Muscle of leg (tissue), 11 donors: ENCODE results near the gene PLEKHA8. TPM values are rescaled to one million over a fixed set of nuclear protein-coding genes. Genes with fewer than 3 reads are reported as not detected.

Experiments used
- DNase-seq: peaks from one replicate; pipeline ENCODE4 v3.0.0; 2013
- H3K27ac ChIP-seq: one replicate; pipeline ENCODE4 v1.5.1; 2013; ENCODE audit warnings: mild to moderate bottlenecking, low read length, control low read depth
- H3K27me3 ChIP-seq: one replicate; pipeline ENCODE4 v1.6.1; 2013; ENCODE audit warnings: low read length; ENCODE audit not compliant: control insufficient read depth, insufficient read depth
- H3K36me3 ChIP-seq: one replicate; pipeline ENCODE4 v1.6.1; 2013; ENCODE audit warnings: low read length; ENCODE audit not compliant: control insufficient read depth, insufficient read depth
- H3K4me1 ChIP-seq: one replicate; pipeline ENCODE4 v1.6.1; 2013; ENCODE audit warnings: low read length; ENCODE audit not compliant: control insufficient read depth, insufficient read depth
- H3K4me3 ChIP-seq: one replicate; pipeline ENCODE4 v1.5.1; 2013; ENCODE audit warnings: low read length, control low read depth
- H3K9me3 ChIP-seq: replicated peaks from 2 replicates; pipeline ENCODE4 v1.6.1; 2013; ENCODE audit warnings: low read depth, low read length; ENCODE audit not compliant: control insufficient read depth
- WGBS: methylation state at CpG from one replicate; pipeline ENCODE4 v1.1.5; 2013; ENCODE audit warnings: missing lambda C conversion rate; ENCODE audit not compliant: insufficient coverage; 5-methylcytosine and 5-hydroxymethylcytosine counted together
- polyA plus RNA-seq, 8 donors: library from polyadenylated mRNA; unstranded; fragments of 120-200 nt; gene quantifications; one replicate each; pipeline versions ENCODE4 v1.2.1 to v1.2.3, GENCODE V29; 2013; ENCODE audit warnings: inconsistent platforms in 1 of 8, low replicate concordance in 1 of 8; ENCODE audit not compliant: insufficient read length in 8 of 8, insufficient read depth in 1 of 8
- total RNA-seq: library from RNA; stranded (reverse); fragments of 120-200 nt; gene quantifications from one replicate; pipeline ENCODE4 v1.2.4, GENCODE V29; 2013

PLEKHA8 gene
- total and polyA plus RNA-seq, 9 donors, result 7.7 to 13.3 (median 11.2) TPM

- 100% methylated on average over 3 of the region's 9 CpGs for WGBS
- no peak for DNase-seq
These were observed 143.7 kb downstream of the PLEKHA8 start for GRCh38 chr7:30171766-30172447.

GRCh38 chr7:30172451-30172850 is 144.2 kb downstream of the PLEKHA8 start:
- no peak for DNase-seq
- Histone ChIP-seq H3K9me3 (no peaks in the 10 kb centered on the region), H3K27ac (peak overlapping the region; percentile 85), H3K27me3 (no peaks in the 10 kb centered on the region), H3K4me1 (peaks cover 72% of the 10 kb centered on the region), H3K36me3 (no peaks in the 10 kb centered on the region), H3K4me3 (no peak overlapping the region)
- 78% methylated on average over 2 of the region's 3 CpGs for WGBS

More at GRCh38 chr7:30171766-30172447, 143.7 kb downstream of the PLEKHA8 start:
- H3K4me1 ChIP-seq, result peaks cover 67% of the 10 kb centered on the region
- H3K4me3 ChIP-seq, result no peak overlapping the region
- no peaks in the 10 kb centered on the region for H3K36me3 ChIP-seq
- no peaks in the 10 kb centered on the region for H3K27me3 ChIP-seq
- peak overlapping the region; percentile 85 for H3K27ac ChIP-seq
- no peaks in the 10 kb centered on the region for H3K9me3 ChIP-seq

DNA sequence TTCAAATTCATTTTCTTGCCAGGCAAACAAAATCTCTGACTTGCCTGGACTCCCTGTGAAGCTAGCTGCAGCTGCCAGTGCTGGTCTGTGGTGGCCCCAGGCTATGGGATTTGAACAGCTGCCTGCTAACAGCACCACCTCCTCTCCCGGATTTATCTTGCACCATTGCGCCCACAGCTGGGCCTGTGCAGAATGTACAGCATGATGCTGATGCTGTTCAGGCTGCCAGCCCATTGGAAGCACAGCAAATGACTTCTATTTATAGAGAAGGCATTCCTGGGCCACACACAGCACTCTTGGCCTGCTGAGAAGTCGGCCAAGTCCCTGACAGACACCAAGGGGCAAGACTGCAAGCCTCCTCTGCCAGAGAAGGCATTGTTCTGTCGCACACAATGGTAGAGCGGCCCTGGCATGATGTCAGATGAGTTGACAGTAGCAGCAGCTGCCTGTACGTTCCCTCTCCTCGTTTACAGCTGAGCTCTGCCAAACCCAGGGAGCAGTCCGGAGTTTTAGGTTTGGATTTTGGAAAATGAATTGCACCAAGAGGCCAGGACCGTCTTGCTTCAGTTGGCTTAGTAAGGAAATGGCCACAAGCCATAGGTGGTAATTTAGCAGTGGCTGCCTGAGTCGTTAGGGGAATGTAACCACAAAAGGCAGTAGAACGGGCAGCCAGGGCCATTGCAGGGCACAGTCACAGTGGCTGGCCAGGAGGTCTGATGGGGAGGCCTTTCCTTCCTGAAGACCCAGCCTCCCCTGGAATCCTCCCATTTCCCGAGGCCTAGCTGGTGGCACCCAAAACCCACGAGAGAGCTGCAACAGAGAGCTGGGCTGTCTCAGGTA is 145.1 kb downstream of the PLEKHA8 start:
- peak; percentile 93 for DNase-seq
- Histone ChIP-seq H3K4me3 (no peak overlapping the region), H3K4me1 (peaks cover 71% of the 10 kb centered on the region), H3K9me3 (no peaks in the 10 kb centered on the region), H3K27me3 (no peaks in the 10 kb centered on the region), H3K36me3 (no peaks in the 10 kb centered on the region), H3K27ac (peak overlapping the region; percentile 85)
- WGBS, result 39% methylated on average over 6 of the region's 13 CpGs

DNA sequence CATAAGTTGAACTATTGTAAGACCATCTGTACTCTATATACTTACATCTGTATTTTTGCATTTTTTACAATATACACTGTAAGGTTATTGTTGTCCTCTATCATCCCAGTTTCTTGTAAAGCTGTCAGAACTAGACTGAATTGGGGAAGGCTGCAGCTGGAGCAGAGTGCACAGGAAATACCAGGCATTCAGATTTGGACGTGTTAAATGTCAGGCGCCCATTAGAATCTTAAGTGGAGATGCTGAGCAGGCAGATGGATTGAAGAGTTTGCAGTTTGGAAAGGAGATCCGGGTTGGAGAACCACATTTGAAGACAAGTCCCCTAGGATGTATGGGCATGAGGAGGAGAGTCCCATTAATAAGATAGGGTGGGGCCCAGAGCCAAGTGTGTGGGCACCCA is 147.0 kb downstream of the PLEKHA8 start:
- peaks cover 67% of the 10 kb centered on the region for H3K4me1 ChIP-seq
- WGBS, result 8% methylated on average over 3 of the region's 3 CpGs

GRCh38 chr7:30175636-30176147 is 147.5 kb downstream of the PLEKHA8 start:
- Histone ChIP-seq H3K4me3 (no peak overlapping the region), H3K9me3 (no peaks in the 10 kb centered on the region), H3K4me1 (peaks cover 66% of the 10 kb centered on the region), H3K27me3 (no peaks in the 10 kb centered on the region), H3K36me3 (no peaks in the 10 kb centered on the region), H3K27ac (peak overlapping the region; percentile 73)
- whole genome bisulfite sequencing, result 38% methylated on average over 5 of the region's 7 CpGs
- DNase-seq, result peak; percentile 41

More for the DNA sequence above, 147.0 kb downstream of the PLEKHA8 start:
- Histone ChIP-seq H3K27ac (no peak overlapping the region), H3K9me3 (no peaks in the 10 kb centered on the region), H3K27me3 (no peaks in the 10 kb centered on the region), H3K36me3 (no peaks in the 10 kb centered on the region), H3K4me3 (no peak overlapping the region)
- DNase-seq, result peak; percentile 51

GRCh38 chr7:30176463-30177109 is 148.4 kb downstream of the PLEKHA8 start:
- Histone ChIP-seq H3K27ac (peak overlapping the region; percentile 73), H3K4me3 (no peak overlapping the region), H3K9me3 (no peaks in the 10 kb centered on the region), H3K36me3 (no peaks in the 10 kb centered on the region), H3K27me3 (no peaks in the 10 kb centered on the region), H3K4me1 (peaks cover 60% of the 10 kb centered on the region)
- DNase-seq, result peak; percentile 43
- WGBS, result 46% methylated on average over 2 of the region's 6 CpGs

- no peak for DNase-seq
- no peak overlapping the region for H3K4me3 ChIP-seq
- H3K4me1 ChIP-seq, result peaks cover 55% of the 10 kb centered on the region
- peak overlapping the region; percentile 73 for H3K27ac ChIP-seq
- H3K9me3 ChIP-seq, result no peaks in the 10 kb centered on the region
- H3K27me3 ChIP-seq, result no peaks in the 10 kb centered on the region
- WGBS, result 90% methylated on average over 4 of the region's 5 CpGs
- H3K36me3 ChIP-seq, result no peaks in the 10 kb centered on the region
These were observed 149.0 kb downstream of the PLEKHA8 start for GRCh38 chr7:30177186-30177585.

DNA sequence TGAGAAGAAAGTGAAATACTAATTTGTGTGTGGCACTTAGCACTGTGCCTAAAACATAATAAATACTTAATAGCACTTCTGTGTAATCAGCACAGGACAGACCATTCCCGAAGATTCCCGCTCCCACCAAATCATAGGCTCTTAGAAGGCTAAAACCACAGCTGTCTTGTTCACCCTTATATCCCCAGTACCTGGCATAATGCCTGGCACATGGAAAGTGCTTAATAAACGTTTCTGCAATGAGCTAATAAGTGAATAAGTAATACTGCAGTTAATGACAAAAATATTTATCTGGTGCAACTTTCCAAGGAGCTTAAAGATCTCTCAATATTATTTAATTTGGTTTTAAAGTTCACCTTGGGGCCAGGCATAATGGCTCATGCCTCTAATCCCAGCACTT is 149.8 kb downstream of the PLEKHA8 start:
- no peaks in the 10 kb centered on the region for H3K36me3 ChIP-seq
- H3K4me1 ChIP-seq, result peaks cover 49% of the 10 kb centered on the region
- peak overlapping the region; percentile 53 for H3K27ac ChIP-seq
- no peaks in the 10 kb centered on the region for H3K9me3 ChIP-seq
- H3K4me3 ChIP-seq, result no peak overlapping the region
- no peaks in the 10 kb centered on the region for H3K27me3 ChIP-seq
- DNase-seq, result peak; percentile 50
- no CpG with 5 or more reads among the region's 3 CpGs for WGBS

- H3K27ac ChIP-seq, result no peak overlapping the region
- WGBS, result 80% methylated on average over 1 of the region's 3 CpGs
- H3K4me1 ChIP-seq, result peaks cover 40% of the 10 kb centered on the region
These were observed 150.7 kb downstream of the PLEKHA8 start for GRCh38 chr7:30178748-30179436.

More at GRCh38 chr7:30178748-30179436, 150.7 kb downstream of the PLEKHA8 start:
- Histone ChIP-seq H3K27me3 (no peaks in the 10 kb centered on the region), H3K4me3 (no peak overlapping the region), H3K36me3 (no peaks in the 10 kb centered on the region), H3K9me3 (no peaks in the 10 kb centered on the region)
- no peak for DNase-seq
